SU-DHL-6 (cell line): ENCODE data around the gene PAPOLB.

Experiments
- H2AFZ ChIP-seq: fragments of 200-600 bp; sonication (generic); 2 replicates; pipeline ENCODE4 v1.6.1; 2014; ENCODE audit warnings: low read depth, mild to moderate bottlenecking, moderate library complexity, mixed read lengths, antibody characterized with exemption, low read length; ENCODE audit not compliant: severe bottlenecking
- H3F3A ChIP-seq: fragments of 200-600 bp; shearing (Covaris generic); 2 replicates; pipeline ENCODE4 v1.6.0; 2016; ENCODE audit warnings: antibody characterized with exemption, mild to moderate bottlenecking; ENCODE audit not compliant: insufficient read depth
- H3K27ac ChIP-seq: fragments of 200-600 bp; sonication (generic); 2 replicates; pipeline ENCODE4 v1.5.1; 2016; ENCODE audit warnings: low read depth, mild to moderate bottlenecking, low read length, moderate library complexity, mixed read lengths
- H3K27me3 ChIP-seq: fragments of 200-600 bp; sonication (generic), shearing (Covaris generic); 2 replicates; pipeline ENCODE4 v1.6.0; 2014; ENCODE audit warnings: mild to moderate bottlenecking, low read length
- H3K36me3 ChIP-seq: fragments of 200-600 bp; sonication (generic); 2 replicates; pipeline ENCODE4 v1.6.1; 2014; ENCODE audit warnings: mild to moderate bottlenecking, low read length, mixed read lengths
- H3K4me2 ChIP-seq: fragments of 300-600, 200-600 bp; shearing (Covaris generic), sonication (generic); 2 replicates; pipeline ENCODE4 v1.6.0; 2014; ENCODE audit warnings: low read length, low read depth, mild to moderate bottlenecking; ENCODE audit not compliant: poor library complexity, severe bottlenecking
- H3K4me3 ChIP-seq: fragments of 200-600 bp; sonication (generic); 2 replicates; pipeline ENCODE4 v1.5.1; 2014; ENCODE audit warnings: antibody characterized with exemption, low read length, mild to moderate bottlenecking, mixed read lengths; ENCODE audit not compliant: insufficient read depth, poor library complexity, severe bottlenecking
- H3K79me2 ChIP-seq: fragments of 200-600 bp; sonication (generic); 2 replicates; pipeline ENCODE4 v1.6.1; 2014; ENCODE audit warnings: mild to moderate bottlenecking, low read length, moderate library complexity; ENCODE audit not compliant: insufficient read depth
- H3K9ac ChIP-seq: fragments of 200-600 bp; sonication (generic); 2 replicates; pipeline ENCODE4 v1.7.0; 2014; ENCODE audit warnings: mild to moderate bottlenecking, low read length
- H3K9me2 ChIP-seq: fragments of 200-600 bp; sonication (generic); replicated peaks from 2 replicates; pipeline ENCODE4 v1.6.1; 2014; ENCODE audit warnings: low read length; ENCODE audit not compliant: insufficient read depth
- H3K9me3 ChIP-seq: fragments of 200-600 bp; sonication (generic); 2 replicates; pipeline ENCODE4 v1.6.1; 2014; ENCODE audit warnings: low read length, mixed read lengths; ENCODE audit not compliant: insufficient read depth
- H4K20me1 ChIP-seq: fragments of 200-600 bp; sonication (generic); 2 replicates; pipeline ENCODE4 v1.6.1; 2014; ENCODE audit warnings: low read depth, mild to moderate bottlenecking, antibody characterized with exemption, low read length, moderate library complexity, mixed read lengths
- CTCF ChIP-seq: fragments of 200-600 bp; sonication (generic); IDR thresholded peaks from one replicate; pipeline ENCODE4 v1.5.1; 2017; ENCODE audit warnings: antibody characterized with exemption, mild to moderate bottlenecking, low read length, moderate library complexity; ENCODE audit not compliant: insufficient read depth, poor library complexity, severe bottlenecking
- EZH2phosphoT487 ChIP-seq: fragments of 200-600 bp; sonication (generic), shearing (Covaris generic); conservative IDR thresholded peaks from 2 replicates; pipeline ENCODE4 v1.6.1; 2018; ENCODE audit warnings: mild to moderate bottlenecking, antibody characterized with exemption, low read length, moderate library complexity, mixed read lengths

PAPOLB gene

GRCh38 chr7:4820967-4821471, 40.8 kb downstream of the PAPOLB start:
- no peaks in the 10 kb centered on the region for H3K79me2 ChIP-seq
- no peaks in the 10 kb centered on the region for H3K9me3 ChIP-seq
- H4K20me1 ChIP-seq: no peaks in the 10 kb centered on the region
- H3F3A ChIP-seq: no peaks in the 10 kb centered on the region
- no peak overlapping the region for H3K4me3 ChIP-seq
- TF ChIP-seq EZH2phosphoT487: no peak
- no peak for TF ChIP-seq CTCF
- H3K4me2 ChIP-seq: no peak overlapping the region
- no peak overlapping the region for H3K9ac ChIP-seq
- H3K27ac ChIP-seq: no peak overlapping the region
- H3K9me2 ChIP-seq: no peaks in the 10 kb centered on the region
- no peaks in the 10 kb centered on the region for H3K36me3 ChIP-seq
- H2AFZ ChIP-seq: no peak overlapping the region
- H3K27me3 ChIP-seq: no peaks in the 10 kb centered on the region

- H3K9ac ChIP-seq: no peak overlapping the region
- no peak overlapping the region for H3K4me2 ChIP-seq
- no peaks in the 10 kb centered on the region for H3F3A ChIP-seq
- TF ChIP-seq EZH2phosphoT487: no peak
- no peak for TF ChIP-seq CTCF
- H3K27ac ChIP-seq: no peak overlapping the region
- H2AFZ ChIP-seq: no peak overlapping the region
- H3K9me2 ChIP-seq: no peaks in the 10 kb centered on the region
- H3K79me2 ChIP-seq: no peaks in the 10 kb centered on the region
- H3K36me3 ChIP-seq: no peaks in the 10 kb centered on the region
- H3K4me3 ChIP-seq: no peak overlapping the region
- H3K27me3 ChIP-seq: no peaks in the 10 kb centered on the region
- H4K20me1 ChIP-seq: no peaks in the 10 kb centered on the region
- no peaks in the 10 kb centered on the region for H3K9me3 ChIP-seq
Measured at GRCh38 chr7:4820405-4820966, 41.3 kb downstream of the PAPOLB start.

GRCh38 chr7:4819560-4820404, 42.0 kb downstream of the PAPOLB start:
- Histone ChIP-seq H3K9ac (no peak overlapping the region), H3K9me3 (no peaks in the 10 kb centered on the region)

More at GRCh38 chr7:4819560-4820404, 42.0 kb downstream of the PAPOLB start:
- H3F3A ChIP-seq: no peaks in the 10 kb centered on the region
- no peak overlapping the region for H3K4me3 ChIP-seq
- no peaks in the 10 kb centered on the region for H3K36me3 ChIP-seq
- no peak overlapping the region for H3K27ac ChIP-seq
- no peaks in the 10 kb centered on the region for H3K79me2 ChIP-seq
- no peak overlapping the region for H3K4me2 ChIP-seq
- H4K20me1 ChIP-seq: no peaks in the 10 kb centered on the region
- H3K27me3 ChIP-seq: no peaks in the 10 kb centered on the region
- no peaks in the 10 kb centered on the region for H3K9me2 ChIP-seq
- TF ChIP-seq EZH2phosphoT487: no peak
- TF ChIP-seq CTCF: no peak
- no peak overlapping the region for H2AFZ ChIP-seq
